GM19452 (cell line): ENCODE measurements around the gene DOCK2.

Experiments
- ATAC-seq: cut with Tn5 transposase; IDR thresholded peaks from one replicate; pipeline ENCODE4 v1.9.1; 2021; ENCODE audit not compliant: unreplicated experiment

Gene DOCK2

DNA sequence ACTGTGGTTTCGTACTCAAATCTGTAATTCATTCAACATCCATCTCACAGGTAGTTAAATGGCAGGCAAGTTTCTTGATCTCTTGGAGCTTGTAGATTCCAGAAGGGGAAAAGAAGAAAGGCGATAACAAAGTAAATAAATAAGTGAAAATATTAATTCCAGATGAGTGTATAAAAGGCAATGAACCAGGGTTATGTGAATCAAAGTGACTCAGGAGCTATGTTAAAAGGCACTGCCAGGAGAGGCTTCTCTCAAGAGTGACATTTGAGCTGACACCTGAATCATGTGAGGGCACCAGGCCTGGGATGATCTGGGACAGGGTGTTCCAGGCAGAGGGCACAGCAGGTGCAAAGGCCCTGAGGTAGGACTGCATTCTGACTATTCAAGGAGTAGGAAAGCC is 45.0 kb downstream of the DOCK2 start:
- no peak for ATAC-seq

DNA sequence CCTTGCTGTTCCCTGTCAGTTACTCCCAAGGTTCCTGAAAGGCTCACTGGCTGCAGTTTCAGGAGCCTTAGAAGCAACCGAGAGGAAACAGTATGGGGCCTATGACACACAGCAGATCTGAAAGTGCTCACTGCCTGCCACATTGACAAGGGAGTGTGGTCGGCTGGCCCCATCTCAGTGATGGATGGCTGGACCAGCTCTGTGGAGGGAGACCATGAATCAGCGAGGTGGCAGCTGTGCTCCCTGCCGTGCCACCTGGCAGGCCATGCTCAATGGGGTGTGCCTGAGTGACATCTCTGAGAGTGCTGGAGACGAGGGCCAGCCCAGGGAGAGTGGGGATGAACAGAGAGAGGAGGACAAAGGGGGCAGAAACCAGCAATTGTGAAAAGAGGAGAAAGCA is 49.1 kb downstream of the DOCK2 start:
- peak; percentile 86 for ATAC-seq

DNA sequence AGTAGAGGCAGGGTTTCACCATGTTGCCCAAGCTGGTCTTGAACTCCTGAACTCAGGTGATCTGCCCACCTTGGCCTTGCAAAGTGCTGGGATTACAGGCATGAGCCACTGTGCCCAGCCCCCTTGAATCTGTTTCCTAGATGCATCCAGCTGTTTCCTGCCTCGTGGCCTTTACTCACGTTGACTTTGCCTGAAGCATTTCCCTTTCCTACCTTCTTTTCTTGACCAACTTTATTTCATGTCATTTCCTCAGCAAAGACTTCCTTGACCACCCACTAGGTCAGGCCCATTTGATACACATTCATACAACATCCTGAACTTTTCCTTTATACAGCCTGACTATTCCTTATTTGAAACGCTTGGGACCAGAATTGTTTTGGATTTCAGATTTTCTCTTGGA is 51.0 kb downstream of the DOCK2 start:
- no peak for ATAC-seq

DNA sequence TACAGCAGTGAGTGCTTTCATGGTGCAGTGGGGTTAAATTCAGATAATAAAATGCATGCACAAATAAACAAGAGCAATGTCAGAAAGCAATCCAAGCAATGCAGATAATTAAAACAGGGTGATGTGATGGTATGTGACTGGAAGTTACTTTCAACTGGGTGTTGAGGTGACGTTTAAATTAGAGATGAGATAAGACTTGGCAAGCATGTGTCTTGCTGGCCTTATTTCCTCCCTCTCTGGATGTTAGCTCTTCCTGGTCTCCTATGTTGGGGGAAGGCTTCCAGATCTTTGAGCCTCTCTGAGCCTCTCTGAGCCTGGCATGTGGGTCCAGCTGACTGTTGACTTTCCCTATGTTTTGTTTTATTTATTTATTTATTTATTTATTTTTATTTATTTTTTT is 54.4 kb downstream of the DOCK2 start:
- no peak for ATAC-seq

DNA sequence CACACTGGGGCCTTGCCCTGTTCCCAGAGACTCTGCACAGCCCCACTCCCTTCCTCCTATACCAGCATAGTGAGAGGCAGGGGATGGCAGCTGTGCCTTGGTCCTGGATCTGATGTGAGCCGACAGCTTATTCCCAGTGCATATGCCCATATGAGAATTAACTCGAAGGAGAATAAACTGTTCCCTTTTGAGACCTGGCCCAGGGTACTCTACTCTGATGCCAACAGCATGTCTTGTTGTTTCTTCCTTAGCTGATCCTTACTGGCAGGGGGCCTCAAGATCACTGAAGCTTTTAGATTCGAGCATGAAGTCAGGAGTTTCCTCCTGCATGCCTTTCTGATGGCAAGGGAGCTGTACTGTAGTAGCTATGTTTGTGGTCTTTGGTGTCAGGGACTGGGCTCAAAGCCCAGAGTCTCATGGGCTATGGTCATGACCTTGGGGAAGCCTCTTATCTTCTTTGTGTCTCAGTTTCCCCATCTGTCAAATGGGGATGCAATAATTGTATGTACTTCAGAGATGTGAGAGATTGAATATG is 57.1 kb downstream of the DOCK2 start:
- no peak for ATAC-seq

DNA sequence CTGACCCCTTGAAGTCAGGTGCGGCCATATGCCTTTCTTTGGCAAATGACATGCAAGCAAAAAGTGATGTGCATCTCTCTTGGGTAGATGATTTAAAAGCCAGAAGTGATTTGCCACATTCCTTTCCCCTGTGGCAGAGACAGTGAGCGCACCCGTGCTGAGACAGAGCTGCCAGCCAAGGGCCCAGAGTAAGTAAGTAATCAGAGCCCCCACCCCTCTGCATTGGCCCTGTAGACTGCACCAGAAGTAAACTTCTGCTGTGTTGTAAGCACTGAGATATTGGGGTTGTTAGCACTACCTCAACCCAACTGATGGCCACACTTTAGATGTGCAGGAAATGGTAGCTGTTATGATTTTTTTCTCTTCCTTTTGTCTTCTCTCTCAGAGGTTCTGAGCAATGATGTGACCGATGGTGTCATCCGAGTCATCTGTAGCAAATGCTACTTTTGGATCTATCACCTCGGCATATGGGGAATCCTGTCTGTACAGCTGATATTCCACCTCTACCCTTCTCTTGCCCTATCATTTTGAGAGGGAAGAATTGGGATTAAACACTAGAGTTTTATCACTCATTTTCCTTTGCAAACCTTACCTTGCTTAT is 58.0 kb downstream of the DOCK2 start:
- no peak for ATAC-seq

DNA sequence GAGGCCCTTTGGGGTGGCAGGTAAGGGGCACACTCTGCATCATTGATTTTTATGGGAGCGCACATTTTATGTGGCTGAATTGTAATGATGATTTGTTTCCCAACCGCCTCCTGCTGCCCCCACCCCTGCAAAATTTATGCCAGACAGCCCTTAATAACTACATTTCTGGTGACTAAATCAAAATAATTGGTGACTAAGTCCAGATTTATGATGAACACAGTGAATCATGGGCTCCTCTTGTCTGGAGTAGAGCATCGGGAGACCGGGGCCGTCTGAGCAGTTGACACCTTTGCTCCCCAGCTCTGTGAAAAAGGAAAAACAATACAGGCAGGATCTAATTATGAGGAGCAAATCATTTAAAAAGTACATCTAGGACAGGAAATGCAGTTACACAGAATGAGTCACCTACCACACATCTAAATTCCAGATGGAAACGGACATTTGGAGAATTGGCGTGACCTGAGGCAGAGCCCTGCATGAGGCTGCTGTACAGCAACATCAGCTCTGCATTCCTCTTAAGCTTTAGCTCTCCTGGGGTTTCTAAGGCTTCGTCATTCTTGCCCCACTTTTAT is 58.9 kb downstream of the DOCK2 start:
- ATAC-seq = no peak

DNA sequence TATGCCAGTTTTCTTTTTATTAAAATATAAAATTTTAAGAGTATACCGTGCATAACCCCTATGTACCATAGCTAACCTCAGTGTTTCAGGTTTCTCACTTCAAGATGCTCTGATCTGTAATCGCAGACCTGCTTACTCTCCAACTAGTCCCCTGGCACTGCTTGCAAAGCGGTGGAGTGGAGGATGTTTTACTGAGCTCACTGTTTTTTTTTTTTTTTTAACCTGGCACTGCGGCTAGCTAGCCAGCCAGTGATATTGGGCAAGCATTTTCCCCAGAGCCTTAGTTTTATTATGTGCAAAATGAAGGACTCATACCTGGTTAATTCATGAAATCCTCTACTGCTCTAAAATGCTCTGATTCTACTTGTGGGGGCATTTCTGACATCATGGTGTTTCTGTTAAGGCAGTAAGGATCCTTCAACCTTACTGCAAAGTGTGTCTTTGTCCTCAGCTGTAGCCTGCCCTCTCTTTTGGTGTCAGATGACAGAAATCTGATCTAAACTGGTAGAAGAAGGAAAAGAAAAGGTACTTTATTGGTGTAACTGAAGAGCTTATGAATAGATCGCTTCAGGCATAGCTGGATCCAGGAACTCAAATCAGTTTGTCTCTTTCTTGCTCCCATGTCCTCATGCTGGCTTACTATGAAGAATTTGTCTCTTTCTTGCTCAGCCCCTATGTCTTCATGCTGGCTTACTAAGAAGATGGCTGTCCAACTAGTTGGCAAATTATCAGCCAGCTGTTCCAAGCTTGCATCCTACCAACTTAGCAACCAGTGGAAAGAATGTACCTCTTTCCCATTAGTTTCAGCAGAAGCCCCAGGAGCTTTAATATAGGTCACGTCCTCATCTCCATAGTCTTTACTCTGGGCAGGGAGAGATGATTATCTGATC is 59.8 kb downstream of the DOCK2 start:
- no peak for ATAC-seq

DNA sequence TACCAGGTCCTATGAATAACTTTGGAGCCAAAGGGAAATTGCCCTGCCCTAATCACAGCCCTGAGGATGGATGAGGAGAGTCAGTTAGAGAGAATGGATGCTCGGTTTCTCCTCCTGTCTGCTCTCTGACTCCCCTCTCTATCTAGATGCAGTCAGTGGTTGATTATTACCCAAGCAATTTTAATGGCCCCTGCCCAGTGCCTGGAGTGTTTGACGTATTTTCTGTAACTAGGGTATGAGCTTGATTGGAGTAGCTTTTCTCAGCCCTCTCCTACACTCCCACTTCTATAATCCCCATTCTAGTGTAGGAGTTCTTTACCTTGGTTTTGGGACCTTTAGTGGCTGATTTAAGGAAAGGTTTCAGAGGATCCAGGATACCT is 60.4 kb downstream of the DOCK2 start:
- ATAC-seq = no peak

DNA sequence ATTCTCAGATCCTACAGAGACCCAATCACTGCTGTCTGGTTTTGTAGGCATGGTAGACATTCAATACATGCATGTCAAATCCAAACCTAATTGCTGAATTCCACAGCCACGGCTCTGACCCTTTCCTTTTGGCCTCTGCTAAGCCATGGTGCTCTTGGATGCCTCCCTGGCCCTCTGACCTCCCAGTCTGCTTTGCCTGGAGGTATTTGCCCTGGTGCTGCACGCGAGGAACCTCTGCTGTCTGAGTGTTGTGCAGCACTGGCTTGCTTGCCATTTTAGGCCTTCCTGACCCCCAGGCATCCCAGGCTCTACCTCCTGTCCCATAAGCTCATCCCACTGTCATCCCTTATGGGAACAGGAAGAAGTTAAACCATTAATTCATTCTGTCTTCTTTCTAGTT is 60.9 kb downstream of the DOCK2 start:
- ATAC-seq = no peak

DNA sequence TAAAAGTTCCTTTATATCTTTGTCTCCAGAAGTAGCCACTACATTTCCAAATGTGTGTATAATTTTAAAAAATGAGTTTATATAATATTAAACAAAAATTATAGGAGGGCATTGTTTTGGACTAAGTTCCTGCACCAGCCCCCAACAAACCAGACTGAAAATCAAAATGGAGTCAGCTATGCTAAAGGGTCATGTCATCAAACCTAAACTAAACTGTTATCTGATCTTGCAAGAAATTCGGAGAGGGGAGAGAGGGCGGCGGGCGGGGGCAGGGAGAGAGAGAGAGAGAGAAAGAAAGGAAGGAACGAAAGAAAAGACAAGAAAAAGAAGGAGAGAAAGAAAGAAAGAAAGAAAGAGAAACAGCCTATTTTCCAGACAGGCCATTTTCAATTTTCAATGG is 63.5 kb downstream of the DOCK2 start:
- no peak for ATAC-seq

DNA sequence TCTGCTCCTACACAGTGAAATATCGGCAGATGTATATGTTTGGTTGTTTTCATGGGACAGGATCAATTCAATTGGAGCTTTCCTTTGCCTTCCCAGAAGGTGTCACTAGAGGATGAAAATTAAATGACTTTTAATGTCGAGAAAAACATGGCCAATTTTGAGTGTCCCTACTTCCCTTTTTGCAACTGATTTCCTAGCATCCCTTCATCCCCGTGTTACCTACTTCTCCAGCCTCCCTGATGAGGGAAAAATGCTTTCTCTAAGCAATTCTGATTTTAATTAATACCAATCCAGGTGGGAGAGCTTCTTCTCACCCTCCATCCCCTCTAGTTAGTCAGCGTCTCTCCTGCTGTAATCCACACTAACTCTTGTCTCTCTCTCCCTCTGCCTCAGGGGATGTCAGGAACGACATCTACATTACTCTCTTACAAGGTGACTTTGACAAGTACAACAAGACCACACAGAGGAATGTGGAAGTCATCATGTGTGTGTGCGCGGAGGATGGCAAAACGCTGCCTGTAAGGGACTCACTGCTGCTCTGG is 64.9 kb downstream of the DOCK2 start:
- no peak for ATAC-seq

DNA sequence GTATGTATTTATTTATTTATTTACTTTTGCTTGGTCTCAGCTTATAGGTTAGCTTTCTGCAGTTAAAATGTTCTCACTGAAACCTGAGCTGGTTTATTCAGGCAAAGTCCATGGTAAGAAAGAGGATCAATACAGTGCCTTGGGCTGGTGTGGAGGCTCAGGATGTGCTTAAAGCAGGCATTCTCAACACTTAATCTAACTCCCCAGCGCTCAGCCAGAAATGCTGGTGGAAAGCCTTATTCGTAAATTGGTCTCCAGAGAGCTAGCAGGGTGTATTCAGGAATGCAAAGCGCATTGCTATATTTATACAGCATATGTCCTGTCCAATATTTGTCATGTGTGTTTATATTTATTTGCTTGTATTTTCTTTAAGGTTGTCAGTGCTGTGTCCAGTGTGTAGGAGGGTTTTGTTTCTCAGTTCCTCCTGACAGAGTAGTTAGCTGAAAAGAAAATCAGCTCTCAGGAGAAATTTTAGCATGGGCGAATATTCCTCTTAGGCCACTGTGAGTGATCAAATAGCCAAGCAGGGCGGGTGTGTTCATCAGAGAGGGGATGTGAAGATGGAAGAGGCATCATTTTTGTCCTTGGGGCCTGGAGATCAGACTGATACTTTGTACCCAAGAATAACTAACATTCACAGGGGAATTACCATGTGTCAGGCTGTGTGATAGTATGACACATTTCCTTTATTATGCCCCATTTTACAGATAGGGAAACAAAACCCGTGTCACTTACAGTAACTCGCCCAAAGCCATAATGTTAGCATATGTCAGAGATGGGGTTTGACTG is 65.8 kb downstream of the DOCK2 start:
- ATAC-seq = peak; percentile 68

DNA sequence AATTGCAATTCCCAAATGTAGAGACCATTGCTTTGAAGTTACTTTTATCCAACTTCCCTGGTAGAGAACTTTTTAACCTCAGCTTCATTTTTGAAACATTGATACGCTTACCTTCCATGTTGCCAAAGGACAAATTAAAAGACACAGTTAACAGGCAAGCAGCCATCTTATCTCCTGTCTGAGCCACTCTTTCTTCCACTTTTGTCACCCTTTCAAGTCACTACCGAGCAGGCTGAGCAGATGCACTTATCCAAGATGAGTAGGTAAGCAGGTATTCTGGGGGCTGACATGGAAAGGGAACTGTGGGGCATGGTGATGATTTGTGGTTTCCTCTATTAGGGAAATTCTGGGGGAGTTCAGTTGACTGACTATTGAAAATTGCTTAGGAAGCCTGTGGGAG is 66.7 kb downstream of the DOCK2 start:
- ATAC-seq = no peak

DNA sequence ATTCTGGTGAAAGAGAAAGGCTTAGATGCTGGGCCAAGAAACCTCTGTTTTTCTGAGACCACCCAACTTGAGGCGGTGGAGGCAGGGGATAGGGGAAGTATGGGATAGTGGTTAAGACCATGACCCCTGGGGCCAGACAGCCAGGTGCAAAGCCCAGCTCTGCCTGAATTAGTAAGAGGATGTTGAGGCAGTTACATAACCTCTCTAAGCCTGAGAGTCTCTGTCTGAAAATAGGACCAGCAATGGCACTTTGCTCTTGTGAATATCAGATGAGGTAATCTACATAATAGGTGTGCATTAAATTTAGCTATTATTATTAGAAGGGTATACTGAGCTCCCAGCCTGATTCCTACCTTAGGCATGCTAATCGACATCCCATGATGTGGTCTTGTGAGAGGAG is 68.2 kb downstream of the DOCK2 start:
- no peak for ATAC-seq

DNA sequence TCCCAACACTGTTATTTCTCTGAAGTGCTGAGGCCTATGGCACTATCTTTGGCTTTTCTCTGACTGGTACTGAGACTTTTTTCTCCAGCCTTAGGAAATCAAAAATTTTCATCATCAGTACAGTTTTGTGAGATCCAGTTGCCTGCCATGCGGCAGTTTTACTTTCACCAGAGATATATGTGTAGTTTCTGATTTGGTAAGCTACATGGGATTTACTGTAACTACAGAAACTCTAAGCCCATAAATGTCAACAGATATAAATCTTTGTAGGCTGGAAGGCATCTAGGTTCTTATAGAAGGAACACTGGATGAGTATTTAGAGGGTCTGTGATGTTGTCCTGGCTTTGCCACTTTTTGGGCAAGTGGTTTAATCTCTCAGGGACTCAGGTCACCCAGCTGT is 69.0 kb downstream of the DOCK2 start:
- no peak for ATAC-seq

DNA sequence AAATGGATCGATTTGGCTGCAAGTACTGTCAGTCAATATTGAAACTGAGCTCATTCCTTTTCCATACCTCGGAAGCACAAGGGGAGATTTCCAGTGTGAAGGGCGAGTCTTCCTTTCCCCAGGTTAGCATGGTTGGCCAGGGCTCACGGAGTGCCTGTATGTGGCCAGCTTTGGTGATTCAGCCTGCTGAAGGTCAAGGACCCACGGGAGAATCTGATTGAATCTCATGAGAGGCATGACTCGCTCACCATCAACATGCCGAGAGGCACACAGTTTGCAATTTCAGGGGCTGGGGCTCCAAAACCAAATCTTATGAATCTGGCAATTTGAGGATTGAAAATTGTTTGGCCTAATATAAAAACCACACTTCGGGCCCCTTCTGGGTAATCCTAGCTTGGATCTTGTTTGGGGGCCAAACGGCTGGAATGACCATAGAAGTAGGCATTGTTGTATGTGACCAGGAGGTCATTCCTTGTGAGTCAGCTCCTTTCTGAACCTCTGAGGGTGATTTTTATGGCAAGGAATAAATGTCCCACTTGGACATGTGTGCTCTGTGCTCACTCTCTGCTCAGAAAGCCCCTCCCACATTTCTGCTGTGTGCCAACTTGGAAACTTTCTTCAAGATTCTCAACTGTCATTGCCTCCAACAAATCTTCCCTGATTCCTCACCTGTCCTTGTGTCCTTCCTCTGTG is 69.8 kb downstream of the DOCK2 start:
- ATAC-seq = no peak

DNA sequence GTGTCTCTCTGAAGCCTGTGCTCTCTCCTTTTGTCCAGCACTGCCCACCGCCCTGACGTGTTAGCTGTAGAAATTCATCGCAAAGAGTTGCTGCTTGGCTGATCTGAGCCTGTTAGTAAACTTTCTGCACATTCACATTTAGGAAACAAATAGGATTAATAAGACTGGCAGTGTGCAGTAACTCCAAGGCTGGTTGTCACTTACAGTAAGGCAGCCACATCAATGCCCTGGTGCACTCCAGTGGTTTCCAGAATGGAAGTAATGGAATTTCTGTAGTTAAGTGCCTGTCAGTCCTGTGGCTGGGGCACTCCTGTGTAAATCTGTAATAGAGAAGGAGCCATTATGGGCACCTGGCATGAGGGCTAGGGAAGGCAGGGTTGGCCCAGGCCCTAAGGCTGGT is 70.6 kb downstream of the DOCK2 start:
- no peak for ATAC-seq

DNA sequence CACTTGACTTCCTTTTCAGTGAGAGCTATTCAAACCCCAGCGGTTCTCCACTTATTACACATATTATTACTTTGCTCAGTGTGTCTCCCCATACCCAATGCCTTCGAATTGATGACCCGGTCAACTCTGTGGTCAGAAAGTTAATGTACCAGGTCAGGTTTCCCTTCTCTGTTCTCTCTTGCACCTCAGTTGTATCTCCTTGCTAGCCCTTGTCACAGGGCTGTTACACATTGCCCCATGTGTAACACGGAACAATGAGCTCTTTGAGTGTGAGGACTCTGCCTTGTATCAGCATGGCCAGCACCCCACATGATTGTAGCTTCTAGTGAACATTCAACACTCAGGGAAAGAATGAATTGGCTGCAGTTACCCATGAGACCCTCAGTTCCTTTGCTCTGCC is 73.6 kb downstream of the DOCK2 start:
- no peak for ATAC-seq

DNA sequence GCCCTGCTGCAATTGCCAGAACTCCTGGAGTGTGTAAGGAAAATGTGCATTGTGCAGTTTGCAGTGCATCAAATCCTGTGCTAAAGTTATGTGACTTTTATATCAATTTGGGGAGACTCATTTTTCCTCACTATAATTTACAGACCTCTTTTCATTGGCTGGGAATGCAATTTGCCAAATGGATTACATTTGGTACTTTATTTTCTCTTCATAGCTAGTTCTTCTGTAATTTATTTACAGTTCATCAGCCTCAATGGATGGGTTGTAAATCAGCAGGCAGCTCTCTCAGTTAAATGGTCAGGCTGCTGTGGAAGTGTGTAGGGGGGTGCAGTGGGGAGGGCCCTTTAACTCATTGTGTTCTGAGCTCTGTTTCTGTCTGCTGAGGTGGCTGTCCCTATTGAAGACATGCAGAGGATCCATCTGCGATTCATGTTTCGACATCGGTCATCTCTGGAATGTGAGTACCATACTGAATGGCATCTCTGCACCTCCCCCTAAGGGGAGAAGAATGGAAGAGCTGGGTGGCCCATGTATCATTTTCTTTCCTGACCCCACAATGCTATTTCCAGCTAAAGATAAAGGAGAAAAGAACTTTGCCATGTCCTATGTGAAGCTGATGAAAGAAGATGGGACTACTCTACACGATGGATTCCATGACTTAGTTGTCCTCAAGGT is 74.6 kb downstream of the DOCK2 start:
- ATAC-seq = no peak
